ENCODE data around the gene PRSS56. TPM values are rescaled to one million over a fixed set of nuclear protein-coding genes. Genes with fewer than 3 reads are reported as not detected.

The PRSS56 gene
- total RNA-seq, 1 donor from 2014 or later: 2.5 TPM

DNA sequence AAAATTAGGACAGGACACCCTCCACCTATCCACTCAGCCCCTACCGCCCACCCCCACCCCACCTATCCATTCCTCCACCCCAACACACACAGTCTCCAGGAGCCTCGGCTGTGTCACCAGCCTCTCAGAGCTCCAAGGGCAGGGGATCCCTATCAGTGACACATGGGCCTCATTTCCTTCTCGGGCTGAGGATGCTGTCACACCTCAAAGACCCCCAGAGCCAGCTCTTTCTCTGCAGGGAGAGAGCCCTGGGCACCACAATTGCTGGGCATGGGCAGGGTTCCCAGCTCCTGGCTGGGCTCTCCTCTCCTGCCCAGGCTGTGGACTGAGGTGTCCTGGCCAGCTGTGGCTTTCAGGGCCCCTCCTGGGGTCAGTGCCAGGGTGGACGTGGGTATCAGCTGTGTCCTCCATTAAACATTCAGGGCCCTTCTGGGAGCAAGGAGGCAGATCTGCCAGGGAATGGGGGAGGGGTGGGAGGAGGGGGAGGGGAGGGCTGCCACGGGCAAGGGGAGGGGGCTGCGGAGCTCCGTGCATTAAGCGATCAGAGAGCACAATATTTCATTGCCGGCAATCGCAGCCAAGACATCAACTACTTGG is 18.3 kb upstream of the PRSS56 start:
- no peak for DNase-seq (ENCODE audit: low read depth)

DNA sequence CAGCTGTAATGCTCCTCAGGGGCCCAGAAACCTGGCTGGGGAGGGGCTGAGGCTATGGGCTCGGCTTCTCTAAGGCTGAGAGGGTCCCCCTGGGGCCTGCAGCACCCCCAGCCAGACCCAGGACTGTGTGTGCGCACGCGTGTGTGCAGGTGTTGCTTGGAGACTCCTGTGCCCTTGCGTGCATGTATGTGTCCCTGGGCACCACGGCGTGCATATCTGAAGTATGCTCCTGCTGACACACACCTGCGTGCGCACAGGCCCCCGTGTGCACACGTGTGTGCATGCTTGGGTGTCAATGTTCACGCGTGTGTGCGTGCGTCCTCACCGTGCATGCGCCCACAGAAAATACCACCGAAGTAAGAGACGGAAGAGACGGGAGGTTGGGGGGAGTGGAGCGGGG is 17.7 kb upstream of the PRSS56 start:
- no peak for DNase-seq (ENCODE audit: low read depth)

DNA sequence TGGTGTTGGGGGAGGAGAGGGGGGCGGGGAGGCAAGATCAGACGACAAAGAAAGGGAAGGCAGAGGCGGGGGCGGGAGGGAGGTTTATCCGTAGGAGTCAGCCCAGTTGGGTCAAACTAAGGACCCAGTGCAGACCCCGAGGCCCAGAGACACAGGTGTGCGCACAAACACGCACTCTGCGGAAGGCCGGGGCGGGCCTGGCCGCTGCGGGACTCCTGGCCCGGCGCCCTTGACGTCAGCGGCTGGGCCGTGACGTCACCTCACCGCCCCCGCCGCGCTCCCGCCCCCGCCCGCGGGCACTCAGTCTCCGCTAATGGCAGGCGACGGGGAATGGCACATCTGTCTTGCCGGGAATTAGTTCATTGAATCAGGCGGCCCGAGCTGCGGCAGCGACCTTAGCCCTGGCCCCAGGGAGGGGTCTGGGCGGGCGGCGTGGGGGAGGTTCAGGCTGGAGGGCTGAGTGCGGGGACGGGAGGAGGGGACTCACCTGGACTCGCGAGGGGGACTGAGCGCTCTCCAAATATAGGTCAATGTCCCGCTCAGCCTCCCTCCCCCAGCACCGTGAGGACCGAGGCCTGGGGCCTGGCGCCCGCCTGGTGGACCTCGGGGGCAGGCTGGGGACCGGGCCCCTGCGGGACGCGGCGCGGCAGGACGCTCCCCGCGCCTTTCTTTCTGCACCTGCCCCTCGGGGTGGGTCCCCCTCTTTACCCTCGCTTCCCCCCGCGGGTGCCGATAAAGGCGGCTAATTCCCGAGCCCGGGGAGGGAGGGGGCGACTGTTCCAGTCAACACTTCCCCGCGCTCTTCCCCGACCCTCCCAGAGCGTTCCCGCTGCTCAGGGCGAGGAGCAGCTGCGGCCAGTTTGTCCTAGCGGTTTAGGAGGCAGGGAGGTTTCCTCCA is 17.0 kb upstream of the PRSS56 start:
- DNase-seq (ENCODE audit: low read depth): no peak

DNA sequence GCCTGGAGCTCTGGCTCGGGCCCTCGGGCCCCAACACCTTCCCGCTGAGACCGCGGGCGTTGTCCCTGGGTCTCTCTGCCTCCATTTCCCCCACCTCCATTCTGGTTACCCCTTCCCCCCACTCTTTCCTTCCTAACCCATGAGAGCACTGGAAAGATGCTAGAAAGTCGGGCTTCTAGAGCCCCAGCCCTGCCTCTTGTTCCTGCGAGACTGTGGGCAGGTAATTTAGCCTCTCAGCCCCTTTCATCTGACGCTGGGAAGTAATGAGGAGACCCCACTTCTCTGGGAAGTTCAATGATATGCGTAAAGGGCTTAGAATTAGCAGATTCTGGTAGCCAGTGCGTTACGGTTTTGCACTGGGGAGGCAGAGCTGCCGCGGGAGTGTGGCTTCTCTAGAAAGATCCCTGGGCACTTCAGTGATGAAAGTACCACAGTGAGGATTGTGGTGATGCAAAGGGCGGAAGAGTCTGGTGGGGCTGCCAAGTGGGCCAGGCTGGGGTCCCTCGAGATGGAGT is 16.3 kb upstream of the PRSS56 start:
- no peak for DNase-seq (ENCODE audit: low read depth)

DNA sequence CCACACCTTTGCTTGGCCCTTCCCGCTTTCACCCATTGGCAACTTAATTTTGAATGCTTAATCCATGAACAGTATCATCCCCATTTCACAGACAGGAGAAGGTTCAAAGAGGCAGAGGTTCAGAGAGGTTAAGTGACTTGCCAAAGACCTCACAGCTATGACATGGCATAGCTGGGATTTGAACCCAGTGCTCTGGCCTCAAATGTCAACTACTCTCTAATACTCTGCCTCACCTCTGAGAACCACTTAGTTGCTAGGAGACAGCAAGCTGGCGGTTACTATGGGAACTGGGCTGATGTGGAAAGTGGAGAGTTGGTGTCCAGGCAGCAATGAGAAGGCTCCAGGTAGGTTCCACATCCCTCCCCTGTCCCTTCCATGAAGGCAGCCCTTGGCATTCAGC is 15.8 kb upstream of the PRSS56 start:
- no peak for DNase-seq (ENCODE audit: low read depth)

DNA sequence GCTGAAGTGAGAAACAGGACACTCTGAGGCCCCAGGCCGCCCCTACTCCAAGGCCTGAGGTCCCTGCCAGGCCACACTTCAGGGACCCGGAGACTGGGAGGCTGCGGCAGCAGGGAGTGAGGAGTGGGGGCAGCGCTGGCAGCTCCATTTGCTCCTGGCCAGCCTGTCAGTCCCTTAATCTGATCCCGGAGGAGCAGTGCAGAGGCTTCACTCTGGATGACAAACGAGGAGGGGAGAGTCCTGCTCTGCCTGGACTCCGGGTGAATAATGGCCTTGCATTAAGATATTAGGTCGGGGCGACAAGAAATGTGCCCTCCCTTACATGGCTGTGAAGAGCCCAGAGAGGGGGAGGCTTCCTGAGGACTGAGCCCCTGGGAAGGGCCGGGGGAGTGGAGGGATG is 14.3 kb upstream of the PRSS56 start:
- no peak for DNase-seq (ENCODE audit: low read depth)

DNA sequence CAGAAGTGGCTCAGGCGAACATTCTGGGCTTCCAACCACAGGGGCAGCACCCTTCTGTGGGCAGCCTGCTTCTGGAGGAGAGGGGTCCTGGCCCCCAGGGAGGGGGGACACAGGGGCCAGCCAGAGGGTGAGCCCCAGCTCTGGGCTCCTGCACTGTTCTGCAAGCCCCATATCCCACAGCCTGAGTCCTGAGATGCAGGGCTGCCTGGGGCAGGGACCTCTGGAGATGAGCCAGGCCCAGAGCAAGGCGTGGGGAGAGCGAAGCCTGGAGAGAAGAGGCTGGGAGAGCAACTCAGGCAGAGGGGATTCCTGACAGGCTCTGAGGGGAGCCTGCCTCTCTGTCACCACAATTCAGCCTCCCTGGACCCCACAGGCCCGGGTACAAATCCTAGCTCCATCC is 13.5 kb upstream of the PRSS56 start:
- DNase-seq (ENCODE audit: low read depth): no peak

DNA sequence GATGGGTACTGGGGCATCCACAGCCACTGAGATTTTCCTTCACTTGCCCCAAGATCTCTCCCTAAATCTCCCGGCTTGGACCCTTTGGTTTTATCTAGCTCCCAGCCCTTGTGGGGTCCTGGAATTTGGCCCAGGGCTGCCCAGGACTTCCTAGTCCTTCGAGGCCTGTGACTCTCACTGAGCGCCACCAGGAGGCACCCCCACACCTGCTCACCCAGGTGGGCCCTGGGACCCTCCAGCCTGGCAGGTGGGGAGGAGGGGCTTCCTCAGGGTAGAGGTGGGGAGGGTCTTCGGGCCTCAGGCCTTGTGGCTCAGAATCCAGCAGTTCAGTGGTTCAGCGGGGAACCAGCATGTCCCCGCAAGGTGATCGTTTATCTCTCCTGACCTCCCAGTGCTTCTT is 11.9 kb upstream of the PRSS56 start:
- DNase-seq (ENCODE audit: low read depth): no peak

DNA sequence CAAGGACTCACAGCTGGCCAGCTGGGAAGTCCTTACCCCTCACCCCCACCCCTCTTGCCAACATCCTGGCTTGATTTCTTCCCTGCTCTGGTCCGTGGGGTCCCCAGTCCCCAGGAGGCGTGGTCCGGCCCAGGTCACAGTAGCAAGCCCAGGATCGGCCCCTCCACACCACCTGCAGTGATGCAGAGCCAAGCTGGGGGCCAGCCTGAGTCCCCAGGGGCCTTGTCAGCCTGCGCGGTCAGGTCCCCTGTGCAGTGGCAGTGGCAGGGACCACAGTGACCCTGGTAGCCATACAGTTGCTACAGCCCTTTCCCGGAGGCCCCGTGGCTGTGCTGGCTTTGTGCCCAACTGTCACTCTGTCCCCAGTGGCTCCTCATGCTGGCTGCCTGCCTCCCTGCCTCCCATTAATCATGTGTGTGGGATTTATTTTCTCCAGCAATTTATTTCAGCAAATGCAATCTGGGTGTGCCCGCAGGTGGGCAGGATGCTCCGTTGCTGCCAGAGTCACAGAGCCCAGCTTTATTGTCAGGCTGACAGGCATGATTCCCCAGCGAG is 8.8 kb upstream of the PRSS56 start:
- no peak for DNase-seq (ENCODE audit: low read depth)

DNA sequence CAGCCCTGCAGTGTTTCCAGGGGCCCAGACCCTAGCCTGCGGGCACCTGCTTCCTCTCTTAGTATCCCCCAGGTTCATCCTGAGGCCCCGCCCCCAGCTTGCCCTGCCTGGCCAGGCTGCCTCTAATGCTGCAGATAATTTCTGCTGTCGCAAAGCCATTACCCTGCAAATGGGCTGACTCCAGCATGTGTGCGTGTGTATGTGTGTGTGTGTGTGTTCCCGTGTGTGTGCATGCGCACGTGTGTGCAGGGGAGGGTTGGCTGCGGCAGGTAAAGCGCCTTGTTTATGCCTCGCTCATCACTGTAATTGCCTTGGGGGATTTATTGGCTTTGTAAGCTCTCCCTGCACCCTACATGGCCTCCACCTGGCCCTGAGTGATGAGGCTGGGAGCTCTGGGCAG is 7.6 kb upstream of the PRSS56 start:
- no peak for DNase-seq (ENCODE audit: low read depth)

DNA sequence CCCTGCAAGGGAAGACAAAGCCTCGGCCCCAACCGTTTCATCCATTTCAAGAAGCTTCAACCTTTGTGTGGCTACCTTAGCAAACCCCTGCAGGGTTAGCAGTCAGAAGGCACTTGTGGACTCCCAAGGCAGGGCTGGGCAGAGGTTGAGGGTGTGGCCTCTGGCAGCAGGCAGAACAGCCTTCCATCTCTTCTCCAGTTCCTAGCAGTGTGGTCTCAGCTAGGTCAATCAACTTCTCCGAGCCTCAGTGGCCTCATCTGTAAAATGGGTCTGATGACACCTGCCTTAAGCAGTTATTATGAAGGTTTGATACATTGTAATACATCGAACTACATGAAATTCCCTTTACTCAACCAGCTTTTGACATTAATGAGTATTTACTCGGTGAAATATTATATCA is 6.8 kb upstream of the PRSS56 start:
- no peak for DNase-seq (ENCODE audit: low read depth)

DNA sequence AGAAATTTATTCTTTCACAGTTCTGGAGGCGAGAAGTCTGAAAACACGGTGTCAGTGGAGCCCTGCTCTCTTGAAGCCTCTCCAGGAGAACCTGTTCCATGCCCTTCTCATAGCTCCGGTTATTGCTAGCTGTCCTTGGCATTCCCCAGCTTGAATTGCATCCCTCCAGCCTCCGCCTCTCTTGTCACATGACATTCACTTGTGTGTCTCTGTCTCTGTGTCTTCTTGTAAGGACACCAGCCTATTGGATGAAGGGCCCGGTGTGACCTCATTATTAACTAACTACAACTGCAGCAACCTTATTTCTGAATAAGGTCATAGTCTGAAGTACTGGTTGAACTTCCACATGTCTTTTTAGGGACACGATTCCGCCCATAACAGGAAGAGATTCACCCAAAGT is 4.5 kb upstream of the PRSS56 start:
- DNase-seq (ENCODE audit: low read depth): no peak

DNA sequence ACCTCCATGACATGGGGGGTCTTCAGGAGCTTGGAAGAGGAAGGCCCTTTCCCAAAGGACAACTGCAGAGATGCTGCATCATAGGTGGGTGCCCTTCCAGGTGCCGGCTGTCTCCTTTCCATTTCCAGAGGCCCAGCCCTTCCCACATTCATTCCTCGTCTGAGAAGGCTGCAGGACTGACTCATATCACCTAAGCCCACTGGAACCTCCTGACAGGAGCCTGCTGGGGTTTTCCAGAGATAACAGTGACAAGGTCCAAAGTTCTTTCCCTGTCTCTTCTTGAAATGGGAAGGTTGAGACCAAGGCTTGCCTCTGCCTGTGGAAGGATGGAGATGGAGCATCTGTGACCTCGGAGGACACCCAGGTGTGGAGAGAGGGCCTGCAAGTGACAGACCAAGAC is 3.6 kb upstream of the PRSS56 start:
- DNase-seq (ENCODE audit: low read depth): no peak

DNA sequence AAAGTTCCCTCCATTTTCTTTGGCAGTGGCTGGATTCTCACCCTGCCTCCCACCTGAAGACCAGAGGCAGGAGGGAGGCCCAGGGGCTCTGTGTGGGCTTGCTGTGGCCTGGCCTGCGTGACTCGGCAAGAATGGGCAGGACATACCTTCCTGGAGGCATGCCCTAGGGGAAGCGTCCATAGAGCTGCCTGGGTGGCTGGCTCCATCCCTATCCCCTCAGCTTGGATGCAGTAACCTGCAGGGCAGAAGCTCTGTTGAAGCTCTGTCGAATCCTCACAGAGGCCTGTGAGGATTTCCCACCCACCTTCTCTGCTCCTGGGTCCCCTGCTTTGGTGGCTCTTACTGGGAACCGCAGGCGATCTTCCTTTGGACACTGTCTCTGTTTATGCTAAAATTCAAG is 1.3 kb upstream of the PRSS56 start:
- no peak for DNase-seq (ENCODE audit: low read depth)

DNA sequence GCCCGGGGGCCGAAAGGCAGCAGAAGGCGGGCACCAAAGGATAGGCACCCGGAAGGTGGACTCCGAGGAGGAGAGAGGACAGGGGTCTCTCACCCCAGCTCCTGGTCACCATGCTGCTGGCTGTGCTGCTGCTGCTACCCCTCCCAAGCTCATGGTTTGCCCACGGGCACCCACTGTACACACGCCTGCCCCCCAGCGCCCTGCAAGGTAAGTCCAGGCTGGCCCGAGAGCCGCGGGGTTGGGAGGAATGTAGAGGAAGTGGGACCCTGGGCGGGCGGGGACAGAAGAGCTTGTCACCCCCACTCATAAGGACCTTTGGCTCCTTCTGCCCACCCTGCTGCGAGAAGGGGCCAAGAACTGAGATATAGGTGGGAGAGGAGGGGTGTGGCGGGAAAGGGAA is 301 bp downstream of the PRSS56 start:
- no peak for DNase-seq (ENCODE audit: low read depth)

DNA sequence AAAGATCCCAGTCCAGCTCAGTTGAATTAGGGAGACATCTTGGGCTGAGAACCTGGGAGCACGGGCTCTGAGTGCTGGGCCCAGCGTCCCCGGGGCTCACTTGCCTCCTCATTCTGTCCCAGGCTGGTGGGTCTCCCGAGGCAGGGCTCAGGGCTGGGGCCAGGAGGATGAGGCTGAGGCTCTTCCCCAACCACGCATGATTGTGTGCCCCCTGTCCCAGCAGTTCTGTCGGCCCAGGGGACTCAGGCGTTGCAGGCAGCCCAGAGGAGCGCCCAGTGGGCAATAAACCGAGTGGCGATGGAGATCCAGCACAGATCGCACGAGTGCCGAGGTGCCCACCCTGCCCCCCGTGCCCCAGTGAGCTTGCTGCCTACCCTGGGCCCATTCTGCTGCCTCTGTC is 910 bp downstream of the PRSS56 start:
- DNase-seq (ENCODE audit: low read depth): no peak

DNA sequence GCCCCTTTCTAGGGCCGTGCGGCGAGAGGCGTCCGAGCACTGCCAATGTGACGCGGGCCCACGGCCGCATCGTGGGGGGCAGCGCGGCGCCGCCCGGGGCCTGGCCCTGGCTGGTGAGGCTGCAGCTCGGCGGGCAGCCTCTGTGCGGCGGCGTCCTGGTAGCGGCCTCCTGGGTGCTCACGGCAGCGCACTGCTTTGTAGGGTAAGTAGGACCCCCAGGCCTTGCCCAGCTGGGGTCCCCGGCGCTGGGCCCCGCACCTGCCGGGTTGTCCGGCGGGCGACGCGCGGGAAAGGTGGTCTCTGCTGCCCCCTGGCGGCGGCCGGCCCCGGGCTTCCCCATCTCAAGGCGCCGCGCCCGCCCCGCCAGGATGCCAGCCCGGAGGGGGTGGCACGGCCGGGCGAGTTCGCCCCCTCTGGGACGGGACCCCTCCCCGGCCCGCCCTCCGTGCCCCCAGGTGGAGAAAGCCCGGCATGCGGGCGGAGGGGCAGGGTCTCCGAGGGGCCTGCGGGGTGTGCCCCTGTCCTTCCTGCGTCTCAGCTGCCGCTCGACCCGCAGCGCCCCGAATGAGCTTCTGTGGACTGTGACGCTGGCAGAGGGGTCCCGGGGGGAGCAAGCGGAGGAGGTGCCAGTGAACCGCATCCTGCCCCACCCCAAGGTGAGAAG is 1.9 kb downstream of the PRSS56 start:
- DNase-seq (ENCODE audit: low read depth): peak; percentile 49

DNA sequence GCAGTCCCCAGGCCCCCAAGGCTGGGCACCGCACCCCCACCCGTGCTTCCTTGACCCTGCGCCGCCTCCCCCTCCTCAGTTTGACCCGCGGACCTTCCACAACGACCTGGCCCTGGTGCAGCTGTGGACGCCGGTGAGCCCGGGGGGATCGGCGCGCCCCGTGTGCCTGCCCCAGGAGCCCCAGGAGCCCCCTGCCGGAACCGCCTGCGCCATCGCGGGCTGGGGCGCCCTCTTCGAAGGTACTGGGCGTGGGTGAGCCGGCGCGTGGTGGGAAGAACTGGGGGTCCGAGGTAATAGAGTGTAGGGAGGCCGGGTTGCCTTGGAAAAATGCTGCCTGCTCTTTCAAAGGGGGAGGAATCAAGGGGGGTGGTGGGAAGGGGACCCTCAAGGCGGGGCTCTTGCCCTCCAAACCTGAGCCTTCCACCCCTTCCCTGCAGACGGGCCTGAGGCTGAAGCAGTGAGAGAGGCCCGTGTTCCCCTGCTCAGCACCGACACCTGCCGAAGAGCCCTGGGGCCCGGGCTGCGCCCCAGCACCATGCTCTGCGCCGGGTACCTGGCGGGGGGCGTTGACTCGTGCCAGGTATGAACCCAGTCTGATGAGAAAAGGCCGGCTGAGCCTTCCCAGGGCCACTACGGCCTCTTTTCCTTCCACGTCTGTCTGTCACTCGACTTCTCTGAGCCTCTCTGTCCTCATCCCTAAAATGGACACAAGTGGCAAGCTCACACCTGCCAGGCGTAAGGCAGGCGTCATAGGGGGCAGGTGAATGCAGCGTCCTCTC is 2.6 kb downstream of the PRSS56 start:
- DNase-seq (ENCODE audit: low read depth): no peak

DNA sequence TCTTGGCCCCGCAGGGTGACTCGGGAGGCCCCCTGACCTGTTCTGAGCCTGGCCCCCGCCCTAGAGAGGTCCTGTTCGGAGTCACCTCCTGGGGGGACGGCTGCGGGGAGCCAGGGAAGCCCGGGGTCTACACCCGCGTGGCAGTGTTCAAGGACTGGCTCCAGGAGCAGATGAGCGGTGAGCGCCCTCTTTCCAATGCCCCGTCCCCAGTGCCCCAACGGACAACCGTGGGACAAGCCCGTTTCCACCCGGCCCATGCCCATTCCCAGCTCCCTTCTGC is 3.2 kb downstream of the PRSS56 start:
- DNase-seq (ENCODE audit: low read depth): no peak

DNA sequence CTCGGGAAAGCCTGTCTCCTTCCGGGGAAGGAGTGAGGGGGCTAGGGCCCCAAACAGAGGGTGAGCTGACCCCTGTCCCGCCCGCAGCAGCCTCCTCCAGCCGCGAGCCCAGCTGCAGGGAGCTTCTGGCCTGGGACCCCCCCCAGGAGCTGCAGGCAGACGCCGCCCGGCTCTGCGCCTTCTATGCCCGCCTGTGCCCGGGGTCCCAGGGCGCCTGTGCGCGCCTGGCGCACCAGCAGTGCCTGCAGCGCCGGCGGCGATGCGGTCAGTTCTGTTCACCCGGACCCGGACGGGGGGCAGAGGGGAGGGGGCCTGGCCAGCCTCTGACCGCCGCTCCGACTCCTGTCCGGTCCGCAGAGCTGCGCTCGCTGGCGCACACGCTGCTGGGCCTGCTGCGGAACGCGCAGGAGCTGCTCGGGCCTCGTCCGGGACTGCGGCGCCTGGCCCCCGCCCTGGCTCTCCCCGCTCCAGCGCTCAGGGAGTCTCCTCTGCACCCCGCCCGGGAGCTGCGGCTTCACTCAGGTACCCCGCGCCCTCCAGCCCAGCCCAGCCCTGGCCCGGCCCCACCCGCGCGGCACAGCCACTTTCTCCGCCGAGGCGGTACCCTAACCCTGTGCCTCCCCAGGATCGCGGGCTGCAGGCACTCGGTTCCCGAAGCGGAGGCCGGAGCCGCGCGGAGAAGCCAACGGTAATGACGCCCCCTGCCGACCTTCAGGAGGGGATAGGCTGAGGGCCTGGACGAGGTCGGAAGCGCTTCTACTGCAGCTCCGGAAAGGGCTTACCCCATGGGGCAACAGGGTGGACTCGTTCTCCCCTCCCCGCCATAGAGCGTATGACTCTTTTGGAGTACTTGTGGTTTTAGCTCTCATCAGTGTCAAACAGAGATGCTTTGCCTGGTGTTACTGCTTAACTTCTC is 3.8 kb downstream of the PRSS56 start:
- DNase-seq (ENCODE audit: low read depth): peak; percentile 71
